Naive thymus-derived CD8-positive, alpha-beta T cell (primary cell): ENCODE results near the gene KIRREL3. TPM values are rescaled to one million over a fixed set of nuclear protein-coding genes. Genes with fewer than 3 reads are reported as not detected.

Source experiments
- ATAC-seq, 2 donors: fragments of 150-1000 bp; cut with Tn5 transposase in 1 of 2; sonication (Bioruptor Pico), chemical (Tn5 transposase) in 1 of 2; 1 replicate in 1 of 2; 2 replicates in 1 of 2; pipeline ENCODE4 v1.10.0; 2021; ENCODE audit warnings: mild to moderate bottlenecking in 2 of 2, moderate library complexity in 2 of 2
- POLR2A ChIA-PET: fragments of 350-600 bp; sonication (Branson Sonifier 250); formaldehyde crosslinking; loops from one replicate; lab custom pipeline; 2021; ENCODE audit warnings: antibody characterized with exemption; lab: Charles Lee
- DNase-seq, 10 donors: peaks; one replicate each; pipeline versions ENCODE4 v3.0.0 to v3.0.0-alpha.2; 2020 to 2022
- H3K27ac Mint-ChIP-seq, 10 donors: one replicate each; pipeline ENCODE4 v1.8.0; 2020 to 2022; ENCODE audit warnings: mild to moderate bottlenecking in 10 of 10, mixed read lengths in 10 of 10, moderate library complexity in 4 of 10, inconsistent platforms in 1 of 10
- H3K27me3 Mint-ChIP-seq, 5 donors: one replicate each; pipeline ENCODE4 v1.8.0; 2021 to 2022; ENCODE audit warnings: mixed read lengths in 5 of 5
- H3K36me3 Mint-ChIP-seq, 3 donors: one replicate each; pipeline ENCODE4 v1.8.0; 2020 to 2022; ENCODE audit warnings: mixed read lengths in 3 of 3, mild to moderate bottlenecking in 2 of 3, inconsistent platforms in 1 of 3
- H3K4me1 Mint-ChIP-seq, 4 donors: one replicate each; pipeline ENCODE4 v1.8.0; 2021 to 2022; ENCODE audit warnings: mixed read lengths in 4 of 4
- H3K4me3 Mint-ChIP-seq, 10 donors: one replicate each; pipeline ENCODE4 v1.8.0; 2020 to 2022; ENCODE audit warnings: mild to moderate bottlenecking in 10 of 10, mixed read lengths in 10 of 10, moderate library complexity in 6 of 10, inconsistent platforms in 1 of 10
- H3K9me3 Mint-ChIP-seq, 9 donors: one replicate each; pipeline ENCODE4 v1.8.0; 2020 to 2022; ENCODE audit warnings: mixed read lengths in 9 of 9, mild to moderate bottlenecking in 3 of 9, inconsistent platforms in 1 of 9, moderate library complexity in 1 of 9
- polyA plus RNA-seq, 3 donors: library from polyadenylated mRNA; unstranded; fragments of 300-500 nt; fragmentation: Illumina TruSeq; gene quantifications; one replicate each; pipeline ENCODE4 v1.2.3, GENCODE V29; 2021
- total RNA-seq, 8 experiments: library from RNA in 2 of 8; stranded (reverse) in 2 of 8; gene quantifications; one replicate each; pipeline ENCODE4 v1.2.3 and lab custom pipeline; 2021 to 2026

Gene KIRREL3
- total and polyA plus RNA-seq, 5 experiments from 2014 or later: not detected

- Mint-ChIP-seq H3K27me3 (peaks cover 0 to 32% (median 16%) of the 10 kb centered on the region in 5 donors), H3K36me3 (no peaks in the 10 kb centered on the region), H3K4me3 (no peak overlapping the region), H3K27ac (no peak overlapping the region), H3K4me1 (peaks cover 0 to 2% (median 0%) of the 10 kb centered on the region in 4 donors), H3K9me3 (no peaks in the 10 kb centered on the region)
- ATAC-seq (no peak), DNase-seq (no peak)
- POLR2A ChIA-PET: no interaction called here
Observed at GRCh38 chr11:126537492-126537891, 463.1 kb downstream of the KIRREL3 start.

DNA sequence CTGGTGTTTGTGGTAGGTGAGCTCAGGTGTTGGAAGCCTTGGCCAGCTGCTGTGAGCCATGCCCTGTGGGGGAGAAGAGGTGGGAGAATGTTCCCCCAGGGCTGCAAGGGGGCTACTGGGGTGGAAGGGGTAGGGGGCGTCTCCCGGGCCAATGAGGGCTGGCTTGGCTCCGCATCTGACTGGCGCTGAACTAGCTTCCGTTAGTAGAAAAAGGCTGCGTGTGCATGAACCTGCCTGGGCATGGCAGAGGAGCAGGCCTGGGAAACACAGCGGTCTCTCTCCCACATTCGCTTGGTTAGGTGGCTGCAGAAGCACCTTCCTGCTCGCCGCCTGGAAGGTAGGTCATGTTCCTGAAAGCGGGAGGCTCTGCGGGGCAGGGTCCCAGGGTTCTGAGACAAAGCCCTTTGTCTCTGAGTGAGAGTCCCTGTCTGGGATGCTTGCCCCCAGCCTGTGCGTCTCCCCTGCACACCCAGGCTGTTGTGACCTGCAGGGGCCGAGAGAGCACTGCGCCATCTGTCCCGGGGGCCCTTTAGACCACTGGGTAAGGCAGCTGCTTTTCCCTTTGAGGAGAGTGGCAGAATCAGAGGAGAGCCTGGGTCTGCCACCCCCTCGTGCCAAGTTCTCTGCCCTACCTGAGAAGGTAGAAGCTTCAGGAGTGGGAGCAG lies 466.3 kb downstream of the KIRREL3 start:
- Mint-ChIP-seq H3K4me1 (peaks cover 0 to 2% (median 0%) of the 10 kb centered on the region in 4 donors), H3K27me3 (peaks cover 2 to 34% (median 16%) of the 10 kb centered on the region in 5 donors), H3K36me3 (no peaks in the 10 kb centered on the region), H3K4me3 (no peak overlapping the region), H3K9me3 (no peaks in the 10 kb centered on the region), H3K27ac (no peak overlapping the region)
- POLR2A ChIA-PET: no interaction called here
- no peak for DNase-seq
- no peak for ATAC-seq

DNA sequence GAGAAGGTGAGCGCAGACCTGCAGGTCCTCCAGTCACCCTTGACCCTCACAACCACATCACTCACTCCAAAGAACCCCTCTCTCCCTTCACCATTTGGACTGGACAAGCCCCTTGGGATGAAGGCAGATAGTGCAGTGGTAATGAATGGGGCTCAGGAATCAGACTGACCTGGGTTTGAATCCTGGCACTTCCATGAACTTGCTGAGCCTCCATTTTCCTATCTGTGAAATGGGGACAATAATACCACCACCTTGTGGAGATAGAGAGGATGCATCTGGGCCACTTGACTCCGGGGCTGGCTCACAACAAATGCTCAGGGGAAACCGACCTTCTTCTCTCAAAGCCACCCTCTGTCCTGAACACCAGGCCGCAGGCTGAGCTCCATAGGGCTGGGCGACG lies 467.0 kb downstream of the KIRREL3 start:
- no peak overlapping the region for H3K4me3 Mint-ChIP-seq
- no peaks in the 10 kb centered on the region for H3K36me3 Mint-ChIP-seq
- no peak for ATAC-seq
- H3K4me1 Mint-ChIP-seq: peaks cover 0 to 2% (median 0%) of the 10 kb centered on the region in 4 donors
- peaks cover 2 to 31% (median 16%) of the 10 kb centered on the region in 5 donors for H3K27me3 Mint-ChIP-seq
- no peaks in the 10 kb centered on the region for H3K9me3 Mint-ChIP-seq
- no peak overlapping the region for H3K27ac Mint-ChIP-seq
- POLR2A ChIA-PET: no interaction called here
- DNase-seq: no peak

DNA sequence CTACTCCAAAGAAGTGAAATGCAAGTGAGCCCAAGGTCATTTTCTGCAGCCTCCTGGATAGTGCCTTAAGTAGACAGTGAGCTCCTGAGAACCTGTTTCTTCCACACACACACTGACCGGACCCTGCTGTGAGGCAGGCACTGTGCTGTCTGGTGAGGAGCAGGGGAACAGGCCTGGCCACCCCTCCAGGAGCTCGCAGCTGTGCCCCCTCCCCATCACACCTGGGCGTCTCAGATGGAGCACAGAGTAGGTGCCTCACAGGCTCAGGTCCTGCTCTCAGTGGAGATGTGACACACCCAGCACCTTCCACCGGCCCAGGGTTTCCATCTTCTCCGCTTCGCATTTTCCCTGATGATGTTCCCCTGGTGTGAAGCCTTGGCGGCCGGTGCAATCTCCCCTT lies 470.2 kb downstream of the KIRREL3 start:
- peaks cover 5 to 21% (median 15%) of the 10 kb centered on the region in 5 donors for H3K27me3 Mint-ChIP-seq
- POLR2A ChIA-PET: no interaction called here
- no peak for ATAC-seq
- no peaks in the 10 kb centered on the region for H3K9me3 Mint-ChIP-seq
- no peaks in the 10 kb centered on the region for H3K36me3 Mint-ChIP-seq
- no peak overlapping the region for H3K4me3 Mint-ChIP-seq
- no peak for DNase-seq
- H3K27ac Mint-ChIP-seq: no peak overlapping the region
- peaks cover 0 to 2% (median 0%) of the 10 kb centered on the region in 4 donors for H3K4me1 Mint-ChIP-seq

DNA sequence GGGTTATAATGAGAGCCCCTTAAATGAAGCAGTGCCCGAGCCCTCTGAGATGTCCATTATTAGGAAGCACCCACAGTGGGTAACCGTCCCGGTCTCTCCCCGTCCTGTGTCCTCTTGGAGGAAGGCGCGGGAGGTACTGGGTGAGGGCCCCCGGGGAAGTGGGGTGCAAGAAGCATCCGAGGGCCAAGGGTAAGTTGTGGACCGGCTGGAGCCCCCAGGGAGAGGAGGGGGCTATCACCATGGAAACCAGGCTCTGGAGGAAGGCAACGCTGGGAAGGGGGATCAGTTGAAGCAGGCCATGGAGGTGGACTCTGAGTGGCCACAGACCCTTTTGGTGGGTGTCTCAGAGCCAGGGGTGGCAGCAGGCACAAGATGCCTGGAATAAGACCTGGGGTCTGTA lies 471.5 kb downstream of the KIRREL3 start:
- H3K27me3 Mint-ChIP-seq: peaks cover 5 to 21% (median 15%) of the 10 kb centered on the region in 5 donors
- H3K4me3 Mint-ChIP-seq: no peak overlapping the region
- POLR2A ChIA-PET: no interaction called here
- H3K36me3 Mint-ChIP-seq: no peaks in the 10 kb centered on the region
- no peak for DNase-seq
- H3K9me3 Mint-ChIP-seq: no peaks in the 10 kb centered on the region
- no peak overlapping the region for H3K27ac Mint-ChIP-seq
- H3K4me1 Mint-ChIP-seq: peaks cover 0 to 2% (median 0%) of the 10 kb centered on the region in 4 donors
- no peak for ATAC-seq

GRCh38 chr11:126528075-126528474 lies 472.5 kb downstream of the KIRREL3 start:
- no peaks in the 10 kb centered on the region for H3K36me3 Mint-ChIP-seq
- POLR2A ChIA-PET: no interaction called here
- H3K9me3 Mint-ChIP-seq: no peaks in the 10 kb centered on the region
- H3K4me1 Mint-ChIP-seq: no peaks in the 10 kb centered on the region
- ATAC-seq (no peak), DNase-seq (no peak)
- no peak overlapping the region for H3K27ac Mint-ChIP-seq
- peaks cover 5 to 19% (median 11%) of the 10 kb centered on the region in 5 donors for H3K27me3 Mint-ChIP-seq
- H3K4me3 Mint-ChIP-seq: no peak overlapping the region

GRCh38 chr11:126527651-126528050 lies 472.9 kb downstream of the KIRREL3 start:
- no peaks in the 10 kb centered on the region for H3K9me3 Mint-ChIP-seq
- H3K27ac Mint-ChIP-seq: no peak overlapping the region
- H3K36me3 Mint-ChIP-seq: no peaks in the 10 kb centered on the region
- DNase-seq (no peak), ATAC-seq (no peak)
- H3K4me1 Mint-ChIP-seq: no peaks in the 10 kb centered on the region
- POLR2A ChIA-PET: no interaction called here
- H3K27me3 Mint-ChIP-seq: peaks cover 5 to 19% (median 10%) of the 10 kb centered on the region in 5 donors
- H3K4me3 Mint-ChIP-seq: no peak overlapping the region

GRCh38 chr11:126526471-126526870 lies 474.1 kb downstream of the KIRREL3 start:
- POLR2A ChIA-PET: no interaction called here
- no peak for ATAC-seq
- no peak for DNase-seq
- no peaks in the 10 kb centered on the region for H3K4me1 Mint-ChIP-seq
- H3K27me3 Mint-ChIP-seq: peaks cover 5 to 15% (median 10%) of the 10 kb centered on the region in 5 donors
- no peaks in the 10 kb centered on the region for H3K9me3 Mint-ChIP-seq
- H3K36me3 Mint-ChIP-seq: no peaks in the 10 kb centered on the region
- no peak overlapping the region for H3K27ac Mint-ChIP-seq
- no peak overlapping the region for H3K4me3 Mint-ChIP-seq

DNA sequence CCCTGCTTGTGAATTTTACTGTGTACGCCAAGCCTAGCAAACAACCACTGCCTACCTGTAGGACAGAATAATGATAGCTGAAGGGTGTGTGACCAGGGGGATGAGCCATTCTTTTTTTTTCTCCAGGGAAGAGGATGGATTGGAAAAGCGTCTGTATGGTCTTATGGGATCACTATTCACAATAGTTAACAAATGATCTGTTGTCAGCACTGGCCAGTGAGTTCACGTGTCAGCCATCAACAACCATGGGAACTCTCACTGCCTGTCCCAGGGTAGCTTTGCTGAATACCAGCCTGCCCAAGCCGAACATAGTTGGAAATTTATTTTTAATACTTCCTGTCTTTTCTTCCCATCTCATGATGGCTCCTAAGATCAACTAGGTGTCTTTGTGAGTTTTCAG lies 474.9 kb downstream of the KIRREL3 start:
- Mint-ChIP-seq H3K27me3 (peaks cover 5 to 10% (median 9%) of the 10 kb centered on the region in 5 donors), H3K9me3 (no peaks in the 10 kb centered on the region), H3K36me3 (no peaks in the 10 kb centered on the region), H3K27ac (no peak overlapping the region), H3K4me3 (no peak overlapping the region), H3K4me1 (no peaks in the 10 kb centered on the region)
- no peak for ATAC-seq
- POLR2A ChIA-PET: no interaction called here
- no peak for DNase-seq

GRCh38 chr11:126525216-126525615 lies 475.4 kb downstream of the KIRREL3 start:
- no peaks in the 10 kb centered on the region for H3K9me3 Mint-ChIP-seq
- ATAC-seq: no peak
- H3K4me3 Mint-ChIP-seq: no peak overlapping the region
- DNase-seq: no peak
- no peak overlapping the region for H3K27ac Mint-ChIP-seq
- POLR2A ChIA-PET: no interaction called here
- peaks cover 7 to 10% (median 9%) of the 10 kb centered on the region in 5 donors for H3K27me3 Mint-ChIP-seq
- no peaks in the 10 kb centered on the region for H3K36me3 Mint-ChIP-seq
- no peaks in the 10 kb centered on the region for H3K4me1 Mint-ChIP-seq

DNA sequence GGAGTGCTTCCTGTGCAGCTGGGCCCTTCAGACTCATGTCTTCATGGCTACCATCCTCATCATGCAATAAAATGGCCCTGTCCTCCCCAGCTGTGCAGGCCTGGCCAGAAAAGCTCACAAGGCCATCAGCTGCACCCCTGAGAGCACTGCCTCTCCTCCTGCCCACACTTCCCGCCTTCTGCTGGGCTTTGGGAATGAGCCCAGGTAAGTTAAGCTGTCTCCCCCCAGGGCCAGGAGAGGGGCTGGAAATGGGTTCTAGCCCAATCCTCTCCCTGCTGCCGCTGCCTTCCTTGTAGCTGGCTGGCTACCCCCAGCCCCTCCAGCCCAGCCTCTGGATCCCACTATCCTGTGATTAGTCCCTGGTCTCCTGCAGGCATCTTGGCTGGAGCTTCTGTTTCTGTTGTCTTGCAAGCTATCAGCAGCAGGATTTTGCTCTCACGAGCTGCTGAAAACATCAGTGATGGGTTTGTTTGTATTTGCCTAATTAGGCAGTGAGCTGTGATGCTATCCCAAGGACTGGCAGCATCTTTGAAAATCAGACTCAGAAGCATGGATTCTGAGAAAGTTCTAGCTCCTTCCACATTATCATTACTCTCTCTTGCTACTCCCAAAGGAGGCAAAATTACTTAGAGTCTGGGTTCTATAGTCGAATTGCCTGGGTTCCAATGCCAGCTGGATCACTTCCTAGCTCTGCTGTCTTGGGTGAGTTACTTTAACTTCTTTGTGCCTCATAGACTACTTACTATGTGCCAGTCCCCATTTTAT lies 476.9 kb downstream of the KIRREL3 start:
- Mint-ChIP-seq H3K4me1 (no peaks in the 10 kb centered on the region), H3K27ac (peak overlapping the region in 1 of 10 donors; percentile 80), H3K27me3 (peaks cover 7 to 10% (median 9%) of the 10 kb centered on the region in 5 donors), H3K36me3 (no peaks in the 10 kb centered on the region), H3K4me3 (no peak overlapping the region), H3K9me3 (no peaks in the 10 kb centered on the region)
- ATAC-seq: no peak
- DNase-seq: no peak
- POLR2A ChIA-PET: no interaction called here

DNA sequence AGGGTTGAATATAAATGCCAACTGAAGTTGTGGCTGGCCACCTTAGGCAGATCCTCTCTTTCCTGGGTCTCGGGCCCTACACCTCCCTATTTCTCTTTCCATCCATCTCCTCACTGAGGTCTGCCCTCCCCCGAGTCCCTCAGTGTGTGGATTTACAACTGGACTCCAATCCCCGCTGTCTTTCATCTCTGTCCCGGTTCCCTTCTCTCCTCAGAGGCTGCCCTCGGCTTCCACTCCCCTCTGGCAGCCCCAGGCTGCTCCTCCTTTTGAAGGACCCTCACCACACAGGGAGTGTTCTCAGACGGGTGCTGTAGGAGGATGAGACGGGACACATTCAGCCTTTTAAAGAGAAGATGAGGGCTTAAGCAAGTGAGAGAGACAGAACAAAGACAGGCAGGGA lies 478.0 kb downstream of the KIRREL3 start:
- no peaks in the 10 kb centered on the region for H3K36me3 Mint-ChIP-seq
- H3K4me1 Mint-ChIP-seq: no peaks in the 10 kb centered on the region
- peak overlapping the region in 1 of 10 donors; percentile 28 for H3K27ac Mint-ChIP-seq
- no peaks in the 10 kb centered on the region for H3K9me3 Mint-ChIP-seq
- no peak for ATAC-seq
- POLR2A ChIA-PET: no interaction called here
- no peak overlapping the region for H3K4me3 Mint-ChIP-seq
- no peak for DNase-seq
- H3K27me3 Mint-ChIP-seq: peaks cover 6 to 13% (median 8%) of the 10 kb centered on the region in 5 donors

DNA sequence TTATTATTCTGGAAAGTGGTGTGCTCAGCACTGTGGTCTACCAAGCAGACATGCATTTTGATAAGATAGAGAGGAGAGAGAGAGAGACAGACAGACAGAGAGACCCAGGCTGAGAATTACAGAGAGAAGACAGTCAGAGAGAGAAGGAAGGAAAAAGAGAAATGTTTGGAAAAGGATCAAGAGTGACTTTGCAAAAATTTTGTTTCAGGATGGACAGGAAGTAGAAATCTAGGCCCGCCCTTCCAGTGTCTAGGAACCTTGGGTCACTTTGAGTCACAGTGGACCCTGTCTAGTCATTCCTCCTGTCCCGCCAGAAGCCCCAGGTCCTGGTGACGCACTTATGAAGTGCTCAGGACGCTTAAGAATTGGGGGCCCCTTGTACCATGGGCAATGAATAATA lies 478.4 kb downstream of the KIRREL3 start:
- Mint-ChIP-seq H3K27me3 (peaks cover 6 to 13% (median 7%) of the 10 kb centered on the region in 5 donors), H3K36me3 (no peaks in the 10 kb centered on the region), H3K4me1 (no peaks in the 10 kb centered on the region), H3K9me3 (no peaks in the 10 kb centered on the region), H3K4me3 (no peak overlapping the region), H3K27ac (peak overlapping the region in 1 of 10 donors; percentile 33)
- POLR2A ChIA-PET: no interaction called here
- ATAC-seq (no peak), DNase-seq (no peak)
